ENCODE results near the gene HS3ST2.

- TF ChIP-seq CTCF (IDR thresholded peaks at IDR 0.05) = no peak
- no peak for TF ChIP-seq POLR2A (IDR thresholded peaks at IDR 0.05)
These were observed 34.5 kb downstream of the HS3ST2 start for GRCh38 chr16:22848451-22848850.
